ENCODE results near the gene SIMC1.

Gene SIMC1

GRCh38 chr5:176361437-176362232 lies 123.4 kb downstream of the SIMC1 start, which contains the start of gene KIAA1191:
TSS of gene KIAA1191 (minus strand) at chr5:176361764. CDS start at chr5:176359508, 2,256 bp downstream.
- DNase-seq (ENCODE audit: low read depth, low spot score): peak; percentile 56

DNA sequence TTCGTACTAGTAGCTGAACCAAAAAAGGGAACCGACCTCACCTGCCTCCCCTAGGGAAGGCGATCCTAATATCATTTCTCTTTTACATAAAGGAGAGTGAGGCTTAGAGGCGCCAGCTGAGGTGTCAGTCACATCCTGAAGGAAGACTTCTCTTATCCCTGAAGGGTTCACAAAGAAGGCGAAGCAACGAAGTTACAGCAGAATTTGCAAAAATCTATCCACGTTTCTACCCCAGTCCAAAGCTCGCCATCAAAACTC lies 123.9 kb downstream of the SIMC1 start:
- DNase-seq (ENCODE audit: low read depth, low spot score): no peak

DNA sequence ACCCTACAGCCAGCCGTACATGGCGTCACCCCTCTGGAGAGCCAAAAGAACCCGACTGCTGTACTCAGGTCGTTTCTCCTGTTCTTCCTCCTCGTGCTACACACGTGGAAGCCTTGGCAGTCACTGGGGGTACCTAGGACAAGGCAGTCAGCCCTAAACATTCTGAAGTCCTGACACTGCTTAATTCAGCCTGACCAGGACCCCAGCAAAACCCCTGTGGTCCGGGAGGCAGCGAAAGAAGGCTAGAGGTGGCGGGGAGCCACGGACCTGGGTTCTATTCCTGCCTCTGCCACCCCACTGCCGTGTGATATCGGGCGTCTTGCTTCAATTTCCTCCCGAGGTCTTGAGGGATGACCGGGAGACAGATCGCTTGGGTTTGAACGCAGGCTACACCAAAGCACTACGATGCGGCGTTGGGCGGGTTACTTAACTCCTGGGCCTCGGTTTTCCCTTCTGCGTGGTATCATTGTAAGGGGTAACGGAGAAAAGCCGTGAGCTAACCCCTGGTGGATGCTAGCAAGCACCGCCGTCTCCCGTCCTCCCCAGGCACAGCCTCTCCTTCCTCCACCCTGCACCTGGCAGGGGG lies 126.6 kb downstream of the SIMC1 start:
- DNase-seq (ENCODE audit: low read depth, low spot score): no peak

DNA sequence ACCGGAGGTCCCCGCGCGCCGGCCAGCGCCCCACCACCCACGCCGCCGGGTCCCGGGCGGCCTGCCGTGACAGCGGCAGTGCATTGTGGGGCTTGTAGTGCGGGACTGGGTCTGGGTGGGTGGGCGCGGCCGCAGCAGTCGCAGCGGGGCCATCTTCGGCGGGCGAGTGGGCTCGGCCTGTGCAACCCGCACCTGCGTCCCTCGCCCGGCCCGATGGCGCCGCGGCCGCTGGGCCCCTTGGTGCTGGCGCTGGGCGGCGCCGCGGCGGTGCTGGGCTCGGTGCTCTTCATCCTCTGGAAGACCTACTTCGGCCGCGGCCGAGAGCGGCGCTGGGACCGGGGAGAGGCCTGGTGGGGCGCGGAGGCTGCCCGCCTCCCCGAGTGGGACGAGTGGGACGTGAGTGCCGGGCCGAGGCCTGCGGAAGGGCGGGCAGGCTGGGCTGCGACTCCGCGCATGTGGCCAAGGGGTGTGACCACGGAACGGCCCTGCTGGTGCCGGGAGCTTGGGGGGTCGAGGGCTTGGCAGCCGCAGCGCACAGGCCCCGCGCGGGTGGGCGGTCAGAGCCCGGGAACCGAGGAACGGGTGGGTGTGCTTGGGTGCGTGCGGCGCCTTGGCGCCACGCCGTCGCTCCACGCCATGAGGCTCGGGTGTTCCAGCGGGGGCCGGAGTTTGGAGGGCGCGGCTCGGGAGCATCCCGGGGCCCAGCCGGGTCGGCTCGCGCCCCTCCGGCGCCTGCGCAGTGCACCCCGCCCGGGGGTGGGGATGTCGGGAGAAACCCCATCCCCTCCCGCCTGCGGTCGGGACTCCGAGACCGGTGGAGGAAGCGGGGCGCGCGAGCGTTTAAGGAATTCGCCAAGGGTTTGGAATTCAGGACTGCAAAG lies 127.4 kb downstream of the SIMC1 start, which contains the start of gene ARL10:
Gene ARL10 (plus strand): TSS at position 137 of the 881 bp plus-strand sequence. CDS start 77 bp downstream, at position 214.
- DNase-seq (ENCODE audit: low read depth, low spot score): no peak

GRCh38 chr5:176366232-176366894 lies 128.1 kb downstream of the SIMC1 start:
- no peak for DNase-seq (ENCODE audit: low read depth, low spot score)

DNA sequence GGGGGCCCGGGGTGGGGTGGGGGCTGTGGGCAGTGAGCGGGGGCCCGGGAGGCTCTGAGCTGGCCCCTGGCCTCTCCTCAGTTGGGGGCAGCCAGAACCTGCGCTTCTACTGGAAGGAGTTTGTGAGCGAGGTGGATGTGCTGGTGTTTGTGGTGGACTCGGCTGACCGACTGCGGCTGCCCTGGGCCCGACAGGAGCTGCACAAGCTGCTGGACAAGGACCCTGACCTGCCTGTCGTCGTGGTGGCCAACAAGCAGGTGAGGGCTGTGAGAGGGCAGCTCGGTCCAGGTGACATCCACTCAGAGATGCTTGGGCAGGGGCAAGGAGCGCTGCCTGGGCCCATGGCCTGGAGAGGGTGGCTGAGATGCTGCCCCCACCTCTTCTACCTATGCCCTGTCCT lies 130.5 kb downstream of the SIMC1 start:
- DNase-seq (ENCODE audit: low read depth, low spot score): no peak

DNA sequence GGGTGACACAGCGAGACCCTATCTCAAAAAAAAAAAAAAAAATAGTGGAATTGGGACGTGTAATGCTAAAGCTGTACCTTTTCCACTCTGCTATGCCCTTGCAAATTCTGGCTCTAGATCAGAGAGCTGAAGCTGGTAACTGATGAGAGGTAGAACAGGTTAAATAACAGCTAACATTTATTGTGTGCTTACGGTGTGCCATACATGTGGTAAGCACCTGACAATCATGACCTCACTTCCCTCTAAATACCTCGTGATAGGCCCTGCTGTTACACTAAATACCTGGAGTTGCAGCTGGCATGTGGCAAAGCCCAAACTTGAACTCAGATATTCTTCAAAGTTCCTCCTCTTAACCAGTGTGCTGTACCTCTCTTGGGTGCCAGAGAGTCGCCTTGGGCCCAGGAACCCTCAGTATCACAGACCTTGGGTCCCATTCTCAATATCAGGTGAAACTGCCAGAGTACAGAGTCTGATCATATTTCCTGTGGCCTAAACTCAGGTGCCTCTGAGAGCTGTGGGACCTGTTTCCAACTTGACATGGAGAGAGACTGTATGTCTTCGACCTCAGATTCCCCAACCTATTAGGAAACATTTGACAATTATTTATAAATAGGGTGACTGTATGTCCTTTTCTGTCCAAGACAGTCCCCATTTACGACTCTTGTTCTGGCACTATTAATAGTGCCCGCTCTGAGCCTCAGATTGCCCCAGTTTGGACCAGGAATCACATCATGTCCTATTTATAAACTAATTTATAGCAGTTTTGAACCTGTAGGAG lies 131.9 kb downstream of the SIMC1 start:
- no peak for DNase-seq (ENCODE audit: low read depth, low spot score)

GRCh38 chr5:176371621-176372539 lies 133.7 kb downstream of the SIMC1 start:
- DNase-seq (ENCODE audit: low read depth, low spot score): no peak

- DNase-seq (ENCODE audit: low read depth, low spot score): no peak
These were observed 135.0 kb downstream of the SIMC1 start for GRCh38 chr5:176373100-176373818.

DNA sequence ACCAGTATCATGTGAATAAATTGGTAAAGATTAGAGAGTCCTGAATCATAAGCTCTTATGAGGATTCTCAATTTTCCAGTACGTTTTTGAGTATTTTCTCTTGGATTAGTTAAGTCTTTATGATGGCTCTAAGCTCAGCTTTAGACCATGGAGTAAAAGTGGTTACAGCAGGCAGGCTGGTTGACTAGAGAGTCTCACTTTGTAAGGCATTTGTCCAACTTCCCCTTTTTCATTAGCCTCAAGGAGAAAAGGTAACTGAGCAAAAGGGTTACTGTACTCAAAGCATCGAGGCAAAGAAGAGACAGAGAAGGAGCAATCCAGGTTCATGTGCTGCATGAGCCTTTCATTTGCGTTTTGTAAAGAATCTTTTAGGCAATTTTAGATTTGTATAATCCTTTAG lies 141.7 kb downstream of the SIMC1 start:
- no peak for DNase-seq (ENCODE audit: low read depth, low spot score)

DNA sequence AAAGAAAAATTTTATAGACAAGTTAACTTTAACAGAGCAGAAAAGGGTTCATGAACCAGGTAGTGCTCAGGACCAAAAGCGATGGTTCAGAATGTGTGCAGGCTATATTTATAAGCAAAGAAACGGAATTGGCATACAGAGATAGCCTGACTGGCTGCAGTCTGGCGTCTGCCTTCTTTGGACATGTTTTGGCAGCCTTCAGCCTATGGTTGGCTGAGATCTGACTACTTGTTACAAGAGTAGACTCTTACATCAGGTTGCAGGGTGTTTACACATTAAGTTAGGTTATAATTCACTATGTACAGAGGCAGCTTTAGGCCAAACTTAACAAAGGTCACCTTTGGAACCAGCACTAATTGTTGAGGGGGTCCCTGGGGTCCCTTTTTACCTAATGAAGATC lies 143.2 kb downstream of the SIMC1 start:
- DNase-seq (ENCODE audit: low read depth, low spot score): no peak

DNA sequence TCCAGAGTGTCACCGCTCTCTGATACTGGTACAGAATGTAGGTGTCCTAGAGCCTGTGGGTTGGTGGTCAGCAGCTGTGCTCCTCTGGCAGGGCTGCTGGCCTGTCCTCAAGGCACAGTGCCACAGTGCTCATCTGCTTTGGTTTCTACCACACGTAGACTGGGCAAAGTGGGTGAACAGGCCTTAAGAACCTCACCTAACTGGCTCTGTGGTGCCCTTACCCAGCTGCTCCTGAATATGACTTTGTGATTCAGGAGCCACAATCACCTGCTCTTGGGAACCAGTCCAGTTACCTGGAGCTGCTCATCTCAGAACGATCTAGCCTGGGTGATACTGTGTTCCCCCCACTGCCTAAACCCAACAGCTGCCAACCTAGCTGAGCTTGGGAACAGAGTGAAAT lies 143.8 kb downstream of the SIMC1 start:
- DNase-seq (ENCODE audit: low read depth, low spot score): no peak

DNA sequence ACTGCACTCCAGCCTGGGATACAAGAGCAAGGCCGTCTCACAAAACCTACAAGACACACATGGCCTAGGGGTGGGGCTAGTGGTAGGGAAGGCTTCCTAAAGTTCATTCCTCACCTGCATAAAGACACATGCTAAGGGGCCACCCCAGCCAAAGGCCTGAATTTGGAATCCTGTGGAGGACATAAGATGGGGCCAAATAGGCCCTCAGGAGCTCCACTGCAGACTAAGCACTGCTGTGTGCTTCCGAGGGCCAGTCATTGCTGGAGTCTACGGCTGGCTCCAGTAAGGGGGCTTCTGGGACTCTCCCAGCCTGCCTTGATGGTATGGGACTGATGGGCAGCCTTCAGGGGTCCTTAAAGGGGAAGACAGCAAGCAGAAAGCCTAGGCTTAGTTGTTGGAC lies 144.5 kb downstream of the SIMC1 start:
- DNase-seq (ENCODE audit: low read depth, low spot score): no peak

- DNase-seq (ENCODE audit: low read depth, low spot score): no peak
These were observed 145.2 kb downstream of the SIMC1 start for GRCh38 chr5:176383248-176383905.

- DNase-seq (ENCODE audit: low read depth, low spot score): no peak
These were observed 145.7 kb downstream of the SIMC1 start for GRCh38 chr5:176383961-176384360.

GRCh38 chr5:176384366-176384930 lies 146.2 kb downstream of the SIMC1 start:
- no peak for DNase-seq (ENCODE audit: low read depth, low spot score)

GRCh38 chr5:176384991-176385390 lies 146.8 kb downstream of the SIMC1 start:
- DNase-seq (ENCODE audit: low read depth, low spot score): no peak

DNA sequence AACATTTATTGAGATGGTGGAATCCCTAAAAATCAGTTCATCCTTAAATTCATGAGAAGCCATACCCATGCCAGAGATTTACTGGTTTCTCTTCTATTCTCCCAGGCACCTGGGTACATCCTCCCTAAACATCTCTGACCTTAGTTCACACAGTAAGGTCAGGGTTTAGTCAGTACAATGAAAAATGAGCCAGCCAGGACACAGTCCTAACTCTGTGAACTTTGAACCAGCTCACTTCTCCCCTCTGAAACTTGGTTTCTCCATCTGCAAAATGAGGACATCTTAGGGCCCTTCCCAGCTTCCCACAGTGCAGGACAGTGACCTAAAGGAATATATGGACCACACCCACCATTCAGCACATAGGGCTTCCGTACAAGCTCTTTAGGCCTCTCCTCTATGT lies 148.3 kb downstream of the SIMC1 start:
- no peak for DNase-seq (ENCODE audit: low read depth, low spot score)
